CD14-positive monocyte (primary cell): ENCODE results near the gene RBMS3. TPM values are rescaled to one million over a fixed set of nuclear protein-coding genes. Genes with fewer than 3 reads are reported as not detected.

ENCODE experiments used
- DNase-seq, 3 donors: peaks; one replicate each; pipeline ENCODE4 v3.0.0-alpha.2; 2011 to 2022
- H2AFZ ChIP-seq: 2 replicates; pipeline ENCODE4 v1.6.0; 2012; ENCODE audit warnings: mild to moderate bottlenecking, low read depth, low read length, inconsistent platforms; ENCODE audit not compliant: insufficient read depth, poor library complexity, severe bottlenecking
- H3K27ac ChIP-seq, 2 donors: 1 replicate in 1 of 2; 2 replicates in 1 of 2; pipeline ENCODE4 v1.5.1; 2012 to 2013; ENCODE audit warnings: low read length in 2 of 2, control low read depth in 1 of 2, inconsistent platforms in 1 of 2, low read depth in 1 of 2, mild to moderate bottlenecking in 1 of 2
- H3K27me3 ChIP-seq, 2 donors: one replicate each; pipeline versions ENCODE4 v1.6.0 to v1.6.1; 2011 to 2013; ENCODE audit warnings: low read length in 2 of 2; ENCODE audit not compliant: control insufficient read depth in 2 of 2, insufficient read depth in 2 of 2
- H3K36me3 ChIP-seq, 2 donors: replicated peaks in 1 of 2; 1 replicate in 1 of 2; 2 replicates in 1 of 2; pipeline versions ENCODE4 v1.5.1 to v1.6.1; 2012 to 2013; ENCODE audit warnings: low read length in 2 of 2, control low read depth in 1 of 2, inconsistent platforms in 1 of 2, mild to moderate bottlenecking in 1 of 2; ENCODE audit not compliant: insufficient read depth in 2 of 2, control insufficient read depth in 1 of 2
- H3K4me1 ChIP-seq, 2 donors: 1 replicate in 1 of 2; 2 replicates in 1 of 2; pipeline versions ENCODE4 v1.5.1 to v1.6.1; 2012 to 2013; ENCODE audit warnings: low read length in 2 of 2, control low read depth in 1 of 2, inconsistent platforms in 1 of 2, mild to moderate bottlenecking in 1 of 2, moderate library complexity in 1 of 2; ENCODE audit not compliant: insufficient read depth in 2 of 2, control insufficient read depth in 1 of 2
- H3K4me2 ChIP-seq: replicated peaks from 2 replicates; pipeline ENCODE3; 2012; ENCODE audit warnings: low read length, moderate library complexity, mild to moderate bottlenecking; ENCODE audit not compliant: poor library complexity, severe bottlenecking; ENCODE audit errors: extremely low read depth
- H3K4me3 ChIP-seq, 3 experiments: fragments of 200-600 bp in 1 of 3; sonication (generic) in 1 of 3; replicated peaks in 1 of 3; 1 replicate in 2 of 3; 2 replicates in 1 of 3; pipeline ENCODE4 v1.5.1; 2011 to 2013; ENCODE audit warnings: low read length in 3 of 3, mild to moderate bottlenecking in 3 of 3, control low read depth in 2 of 3, low read depth in 2 of 3, inconsistent platforms in 1 of 3, moderate library complexity in 1 of 3
- H3K79me2 ChIP-seq: 2 replicates; pipeline ENCODE4 v1.6.0; 2012; ENCODE audit warnings: mild to moderate bottlenecking, control low read depth, inconsistent platforms, low read length, moderate library complexity; ENCODE audit not compliant: insufficient read depth
- H3K9ac ChIP-seq: 2 replicates; pipeline ENCODE4 v1.6.0; 2017; ENCODE audit warnings: low read length, mild to moderate bottlenecking; ENCODE audit not compliant: insufficient read depth, poor library complexity, severe bottlenecking
- H3K9me3 ChIP-seq, 2 donors: replicated peaks in 1 of 2; 1 replicate in 1 of 2; 2 replicates in 1 of 2; pipeline versions ENCODE4 v1.5.1 to v1.6.1; 2012 to 2013; ENCODE audit warnings: low read length in 2 of 2, control low read depth in 1 of 2; ENCODE audit not compliant: control insufficient read depth in 1 of 2, insufficient read depth in 1 of 2
- H4K20me1 ChIP-seq: 2 replicates; pipeline ENCODE4 v1.6.0; 2012; ENCODE audit warnings: mild to moderate bottlenecking, low read length, control low read depth, moderate library complexity; ENCODE audit not compliant: insufficient read depth
- H3K27ac Mint-ChIP-seq, 7 donors: one replicate each; pipeline ENCODE4 v1.8.0; 2020; ENCODE audit warnings: mild to moderate bottlenecking in 7 of 7, mixed read lengths in 7 of 7, moderate library complexity in 6 of 7, inconsistent platforms in 2 of 7
- H3K27me3 Mint-ChIP-seq, 3 donors: one replicate each; pipeline ENCODE4 v1.8.0; 2021 to 2022; ENCODE audit warnings: low read depth in 3 of 3, mild to moderate bottlenecking in 3 of 3, mixed read lengths in 3 of 3, moderate library complexity in 3 of 3, inconsistent platforms in 1 of 3
- H3K36me3 Mint-ChIP-seq, 2 donors: one replicate each; pipeline ENCODE4 v1.8.0; 2020; ENCODE audit warnings: mixed read lengths in 2 of 2, inconsistent platforms in 1 of 2, mild to moderate bottlenecking in 1 of 2
- H3K4me1 Mint-ChIP-seq: one replicate; pipeline ENCODE4 v1.8.0; 2020; ENCODE audit warnings: mild to moderate bottlenecking, mixed read lengths
- H3K4me3 Mint-ChIP-seq, 2 donors: one replicate each; pipeline ENCODE4 v1.8.0; 2020; ENCODE audit warnings: mild to moderate bottlenecking in 2 of 2, mixed read lengths in 2 of 2, moderate library complexity in 1 of 2
- H3K9me3 Mint-ChIP-seq, 7 donors: one replicate each; pipeline ENCODE4 v1.8.0; 2020 to 2022; ENCODE audit warnings: mixed read lengths in 7 of 7, mild to moderate bottlenecking in 6 of 7, moderate library complexity in 6 of 7, inconsistent platforms in 2 of 7
- WGBS: methylation state at CpG from one replicate; pipeline ENCODE4 v1.1.5; 2013; ENCODE audit warnings: missing lambda C conversion rate; ENCODE audit not compliant: insufficient coverage; 5-methylcytosine and 5-hydroxymethylcytosine counted together
- intact Hi-C, 2 donors: fragments of 100-400 bp; cut with micrococcal nuclease; formaldehyde crosslinking; loops; one replicate each; pipeline versions ENCODE4 v1.15.0 to v1.15.1; 2023
- polyA plus RNA-seq, 3 donors: library from polyadenylated mRNA; depleted of rRNA in 1 of 3; unstranded in 2 of 3; stranded (reverse) in 1 of 3; fragments of 300-500 nt in 2 of 3; fragments of >200 nt in 1 of 3; fragmentation: Illumina TruSeq in 2 of 3; gene quantifications; 1 replicate in 2 of 3; 2 replicates in 1 of 3; pipeline ENCODE4 v1.2.3, GENCODE V29; 2012 to 2021
- TF ChIP-seq, protein P1 (sequence below): fragments of 200-600 bp; IDR thresholded peaks from one replicate; pipeline ENCODE4 v1.8.0; 2022; ENCODE audit warnings: antibody characterized with exemption, mild to moderate bottlenecking

Gene RBMS3
- polyA plus RNA-seq, 3 donors = not detected

DNA sequence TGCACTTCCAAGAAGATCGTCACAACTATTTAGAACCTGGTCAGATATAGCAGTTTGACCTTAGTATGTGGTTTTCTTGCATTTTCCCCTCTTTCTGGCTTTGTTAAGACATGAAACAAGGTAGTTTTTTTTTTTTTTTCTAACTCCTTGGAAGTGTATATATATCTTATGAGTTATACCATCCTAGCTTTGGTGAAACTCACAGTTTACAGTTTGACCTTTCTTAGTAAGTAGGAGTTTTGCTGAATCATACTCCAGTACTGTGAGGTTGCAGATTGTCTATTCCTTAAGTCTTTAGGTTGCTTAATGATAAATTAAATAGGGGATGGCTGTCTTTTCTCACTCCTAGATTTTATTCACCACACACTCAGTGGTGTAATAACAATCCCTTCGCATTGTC is 325.0 kb downstream of the RBMS3 start:
- no peak for DNase-seq
- Histone ChIP-seq H3K4me1 (no peaks in the 10 kb centered on the region), H3K4me3 (no peak overlapping the region), H3K27ac (no peak overlapping the region), H2AFZ (no peak overlapping the region), H3K9me3 (no peaks in the 10 kb centered on the region), H3K36me3 (no peaks in the 10 kb centered on the region), H3K79me2 (no peaks in the 10 kb centered on the region), H3K27me3 (no peaks in the 10 kb centered on the region), H3K9ac (no peak overlapping the region), H4K20me1 (no peaks in the 10 kb centered on the region), H3K4me2 (no peak overlapping the region)
- peaks cover 0 to 2% (median 0%) of the 10 kb centered on the region in 7 donors for H3K9me3 Mint-ChIP-seq
- intact Hi-C loops = no loop called here
- no peaks in the 10 kb centered on the region for H3K36me3 Mint-ChIP-seq
- H3K4me3 Mint-ChIP-seq = no peak overlapping the region
- no peaks in the 10 kb centered on the region for H3K27me3 Mint-ChIP-seq
- H3K4me1 Mint-ChIP-seq = no peaks in the 10 kb centered on the region
- TF ChIP-seq, protein P1, sequence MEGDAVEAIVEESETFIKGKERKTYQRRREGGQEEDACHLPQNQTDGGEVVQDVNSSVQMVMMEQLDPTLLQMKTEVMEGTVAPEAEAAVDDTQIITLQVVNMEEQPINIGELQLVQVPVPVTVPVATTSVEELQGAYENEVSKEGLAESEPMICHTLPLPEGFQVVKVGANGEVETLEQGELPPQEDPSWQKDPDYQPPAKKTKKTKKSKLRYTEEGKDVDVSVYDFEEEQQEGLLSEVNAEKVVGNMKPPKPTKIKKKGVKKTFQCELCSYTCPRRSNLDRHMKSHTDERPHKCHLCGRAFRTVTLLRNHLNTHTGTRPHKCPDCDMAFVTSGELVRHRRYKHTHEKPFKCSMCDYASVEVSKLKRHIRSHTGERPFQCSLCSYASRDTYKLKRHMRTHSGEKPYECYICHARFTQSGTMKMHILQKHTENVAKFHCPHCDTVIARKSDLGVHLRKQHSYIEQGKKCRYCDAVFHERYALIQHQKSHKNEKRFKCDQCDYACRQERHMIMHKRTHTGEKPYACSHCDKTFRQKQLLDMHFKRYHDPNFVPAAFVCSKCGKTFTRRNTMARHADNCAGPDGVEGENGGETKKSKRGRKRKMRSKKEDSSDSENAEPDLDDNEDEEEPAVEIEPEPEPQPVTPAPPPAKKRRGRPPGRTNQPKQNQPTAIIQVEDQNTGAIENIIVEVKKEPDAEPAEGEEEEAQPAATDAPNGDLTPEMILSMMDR = no peak
- H3K27ac Mint-ChIP-seq = no peak overlapping the region
- no CpG with 5 or more reads among the region's 2 CpGs for WGBS

DNA sequence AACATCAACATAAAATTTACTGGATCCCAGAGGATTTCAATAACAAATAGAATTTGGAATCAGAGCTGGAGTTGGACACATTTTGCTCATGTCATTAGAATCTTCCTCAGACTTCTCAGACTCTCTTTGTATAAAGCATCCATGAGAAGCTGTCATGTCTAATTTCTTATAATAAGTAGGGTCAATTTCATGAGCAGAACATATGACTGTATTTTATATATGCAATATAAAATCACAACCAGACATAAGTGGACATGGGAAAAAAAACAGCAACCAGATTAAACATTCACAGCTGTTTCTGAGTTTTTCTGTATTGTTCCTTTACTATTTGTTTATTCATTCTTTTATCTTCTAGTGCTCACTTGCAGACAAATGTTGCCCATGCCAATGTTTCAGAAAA is 325.5 kb downstream of the RBMS3 start:
- TF ChIP-seq, protein P1 = no peak
- H3K9ac ChIP-seq = no peak overlapping the region
- no peaks in the 10 kb centered on the region for H4K20me1 ChIP-seq
- no peaks in the 10 kb centered on the region for H3K9me3 ChIP-seq
- DNase-seq = no peak
- Mint-ChIP-seq H3K9me3 (peaks cover 0 to 2% (median 0%) of the 10 kb centered on the region in 7 donors), H3K27ac (no peak overlapping the region), H3K36me3 (no peaks in the 10 kb centered on the region), H3K27me3 (no peaks in the 10 kb centered on the region), H3K4me3 (no peak overlapping the region), H3K4me1 (no peaks in the 10 kb centered on the region)
- H3K36me3 ChIP-seq = no peaks in the 10 kb centered on the region
- no peak overlapping the region for H3K27ac ChIP-seq
- no peak overlapping the region for H2AFZ ChIP-seq
- no peak overlapping the region for H3K4me2 ChIP-seq
- intact Hi-C loops = no loop called here
- H3K4me1 ChIP-seq = no peaks in the 10 kb centered on the region
- H3K4me3 ChIP-seq = no peak overlapping the region
- no peaks in the 10 kb centered on the region for H3K79me2 ChIP-seq
- no peaks in the 10 kb centered on the region for H3K27me3 ChIP-seq
